ENCODE results near the gene ALDH2.

The ALDH2 gene

DNA sequence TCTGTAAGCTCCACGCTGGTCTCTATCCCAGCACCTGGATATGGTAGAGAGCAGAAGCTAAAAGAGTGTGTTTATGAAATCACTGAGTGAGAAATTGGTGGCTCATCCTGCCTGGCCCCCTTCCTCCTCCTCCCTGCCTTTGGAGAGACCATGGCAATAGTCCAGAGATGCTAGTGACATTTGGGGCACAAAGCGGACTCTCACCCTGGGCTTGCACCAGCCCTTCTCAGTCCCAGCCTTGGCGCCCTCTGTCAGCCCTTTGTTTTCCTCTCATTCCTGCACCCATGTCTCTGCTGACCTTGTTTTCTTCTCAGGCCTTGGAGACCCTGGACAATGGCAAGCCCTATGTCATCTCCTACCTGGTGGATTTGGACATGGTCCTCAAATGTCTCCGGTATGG is 18.2 kb downstream of the ALDH2 start:
- ATAC-seq: no peak
- TF ChIP-seq CSRNP3 (CRISPR knock-in tag; IDR thresholded peaks at IDR 0.05) (no peak), ISL1 (CRISPR knock-in tag; IDR thresholded peaks at IDR 0.05) (no peak), SNAI2 (CRISPR knock-in tag; IDR thresholded peaks at IDR 0.05) (no peak), PATZ1 (CRISPR knock-in tag; IDR thresholded peaks at IDR 0.05; ENCODE audit: borderline replicate concordance) (no peak), POU6F1 (CRISPR knock-in tag; IDR thresholded peaks at IDR 0.05; ENCODE audit: borderline replicate concordance, low read depth) (no peak), ARNTL (CRISPR knock-in tag; IDR thresholded peaks at IDR 0.05; ENCODE audit: borderline replicate concordance, low read depth) (no peak)
- TF ChIP-seq, protein P1, sequence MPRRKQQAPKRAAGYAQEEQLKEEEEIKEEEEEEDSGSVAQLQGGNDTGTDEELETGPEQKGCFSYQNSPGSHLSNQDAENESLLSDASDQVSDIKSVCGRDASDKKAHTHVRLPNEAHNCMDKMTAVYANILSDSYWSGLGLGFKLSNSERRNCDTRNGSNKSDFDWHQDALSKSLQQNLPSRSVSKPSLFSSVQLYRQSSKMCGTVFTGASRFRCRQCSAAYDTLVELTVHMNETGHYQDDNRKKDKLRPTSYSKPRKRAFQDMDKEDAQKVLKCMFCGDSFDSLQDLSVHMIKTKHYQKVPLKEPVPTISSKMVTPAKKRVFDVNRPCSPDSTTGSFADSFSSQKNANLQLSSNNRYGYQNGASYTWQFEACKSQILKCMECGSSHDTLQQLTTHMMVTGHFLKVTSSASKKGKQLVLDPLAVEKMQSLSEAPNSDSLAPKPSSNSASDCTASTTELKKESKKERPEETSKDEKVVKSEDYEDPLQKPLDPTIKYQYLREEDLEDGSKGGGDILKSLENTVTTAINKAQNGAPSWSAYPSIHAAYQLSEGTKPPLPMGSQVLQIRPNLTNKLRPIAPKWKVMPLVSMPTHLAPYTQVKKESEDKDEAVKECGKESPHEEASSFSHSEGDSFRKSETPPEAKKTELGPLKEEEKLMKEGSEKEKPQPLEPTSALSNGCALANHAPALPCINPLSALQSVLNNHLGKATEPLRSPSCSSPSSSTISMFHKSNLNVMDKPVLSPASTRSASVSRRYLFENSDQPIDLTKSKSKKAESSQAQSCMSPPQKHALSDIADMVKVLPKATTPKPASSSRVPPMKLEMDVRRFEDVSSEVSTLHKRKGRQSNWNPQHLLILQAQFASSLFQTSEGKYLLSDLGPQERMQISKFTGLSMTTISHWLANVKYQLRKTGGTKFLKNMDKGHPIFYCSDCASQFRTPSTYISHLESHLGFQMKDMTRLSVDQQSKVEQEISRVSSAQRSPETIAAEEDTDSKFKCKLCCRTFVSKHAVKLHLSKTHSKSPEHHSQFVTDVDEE (CRISPR knock-in tag; IDR thresholded peaks at IDR 0.05): no peak

GRCh38 chr12:111785651-111786050 is 18.9 kb downstream of the ALDH2 start:
- TF ChIP-seq ZC3H10 (CRISPR knock-in tag; IDR thresholded peaks at IDR 0.05) (no peak), ZNF8 (CRISPR knock-in tag; IDR thresholded peaks at IDR 0.05) (no peak), CSRNP3 (CRISPR knock-in tag; IDR thresholded peaks at IDR 0.05) (no peak), TCF4 (CRISPR knock-in tag; IDR thresholded peaks at IDR 0.05; ENCODE audit: borderline replicate concordance) (no peak), ARNTL (CRISPR knock-in tag; IDR thresholded peaks at IDR 0.05; ENCODE audit: borderline replicate concordance, low read depth) (no peak)
- no peak for ATAC-seq

DNA sequence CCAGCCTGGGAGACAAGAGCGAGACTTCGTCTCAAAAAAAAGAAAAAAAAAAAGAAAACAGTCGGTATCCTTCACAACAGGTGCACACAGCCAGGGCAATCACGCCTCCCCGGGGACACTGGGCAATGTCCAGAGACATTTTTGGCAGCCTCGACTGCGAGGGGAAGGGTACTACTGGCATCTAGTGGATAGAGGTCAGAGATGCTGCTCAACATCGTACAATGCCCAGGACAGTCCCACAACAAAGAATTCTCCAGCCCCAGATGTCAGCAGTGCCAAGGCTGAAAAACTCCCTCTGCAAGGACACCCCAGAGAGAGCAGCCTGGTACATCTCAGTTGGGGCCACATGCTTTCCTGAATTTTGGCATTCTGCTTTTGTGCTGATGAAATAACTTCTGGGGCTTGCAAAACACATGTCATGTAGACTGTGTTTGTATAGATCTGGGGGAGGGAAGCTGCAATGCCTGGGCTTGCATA is 21.5 kb downstream of the ALDH2 start:
- no peak for TF ChIP-seq PATZ1 (CRISPR knock-in tag; IDR thresholded peaks at IDR 0.05; ENCODE audit: borderline replicate concordance)
- TF ChIP-seq PPARA (CRISPR knock-in tag; IDR thresholded peaks at IDR 0.05; ENCODE audit: borderline replicate concordance): no peak
- no peak for TF ChIP-seq BACH2 (CRISPR knock-in tag; IDR thresholded peaks at IDR 0.05; ENCODE audit: borderline replicate concordance)
- TF ChIP-seq ESRRG (CRISPR knock-in tag; IDR thresholded peaks at IDR 0.05): no peak
- TF ChIP-seq ZNF565 (CRISPR knock-in tag; conservative IDR thresholded peaks at IDR 0.05; ENCODE audit: low read depth): no peak
- TF ChIP-seq CSDC2 (CRISPR knock-in tag; IDR thresholded peaks at IDR 0.05): no peak
- ATAC-seq: peak; percentile 20; the same call in 2 of the 3 replicates

DNA sequence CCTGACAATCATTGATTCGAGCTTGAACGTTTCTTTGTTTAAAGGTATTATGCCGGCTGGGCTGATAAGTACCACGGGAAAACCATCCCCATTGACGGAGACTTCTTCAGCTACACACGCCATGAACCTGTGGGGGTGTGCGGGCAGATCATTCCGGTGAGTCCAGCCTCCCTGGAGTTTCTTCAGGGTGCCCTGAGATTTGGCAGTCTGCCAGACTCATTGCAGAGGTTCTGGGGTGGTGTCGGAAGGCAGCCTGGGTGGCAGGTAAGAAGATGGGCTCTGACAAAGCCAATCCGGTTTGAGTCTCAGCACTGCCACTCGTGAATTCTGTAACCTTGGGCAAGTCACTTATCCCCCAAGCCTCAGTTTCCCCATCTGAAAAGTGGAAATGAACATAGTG is 23.0 kb downstream of the ALDH2 start:
- no peak for ATAC-seq
- TF ChIP-seq ZFP30 (CRISPR knock-in tag; IDR thresholded peaks at IDR 0.05): no peak
- no peak for TF ChIP-seq SNAI2 (CRISPR knock-in tag; IDR thresholded peaks at IDR 0.05)
- TF ChIP-seq ZNF8 (CRISPR knock-in tag; IDR thresholded peaks at IDR 0.05): no peak
- no peak for TF ChIP-seq TCF4 (CRISPR knock-in tag; IDR thresholded peaks at IDR 0.05; ENCODE audit: borderline replicate concordance)
- TF ChIP-seq ZNF70 (CRISPR knock-in tag; IDR thresholded peaks at IDR 0.05): no peak
- no peak for TF ChIP-seq OSR1 (CRISPR knock-in tag; IDR thresholded peaks at IDR 0.05)
- no peak for TF ChIP-seq POU6F1 (CRISPR knock-in tag; IDR thresholded peaks at IDR 0.05; ENCODE audit: borderline replicate concordance, low read depth)
- TF ChIP-seq, protein P2, sequence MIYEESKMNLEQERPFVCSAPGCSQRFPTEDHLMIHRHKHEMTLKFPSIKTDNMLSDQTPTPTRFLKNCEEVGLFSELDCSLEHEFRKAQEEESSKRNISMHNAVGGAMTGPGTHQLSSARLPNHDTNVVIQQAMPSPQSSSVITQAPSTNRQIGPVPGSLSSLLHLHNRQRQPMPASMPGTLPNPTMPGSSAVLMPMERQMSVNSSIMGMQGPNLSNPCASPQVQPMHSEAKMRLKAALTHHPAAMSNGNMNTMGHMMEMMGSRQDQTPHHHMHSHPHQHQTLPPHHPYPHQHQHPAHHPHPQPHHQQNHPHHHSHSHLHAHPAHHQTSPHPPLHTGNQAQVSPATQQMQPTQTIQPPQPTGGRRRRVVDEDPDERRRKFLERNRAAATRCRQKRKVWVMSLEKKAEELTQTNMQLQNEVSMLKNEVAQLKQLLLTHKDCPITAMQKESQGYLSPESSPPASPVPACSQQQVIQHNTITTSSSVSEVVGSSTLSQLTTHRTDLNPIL (CRISPR knock-in tag; IDR thresholded peaks at IDR 0.05; ENCODE audit: low read depth): no peak
- TF ChIP-seq ESRRG (CRISPR knock-in tag; IDR thresholded peaks at IDR 0.05): no peak
